Measurements from ENCODE around the gene EP400. TPM values are rescaled to one million over a fixed set of nuclear protein-coding genes. Genes with fewer than 3 reads are reported as not detected.

EP400 gene
- total and polyA plus RNA-seq, 9 of the 15 experiments (the other 6 are each of a cell fraction or from before 2014, with no cell fraction given), result 4.5 to 58.0 (median 7.0) TPM

GRCh38 chr12:132125736-132126135 lies 176.0 kb downstream of the EP400 start:
- Histone ChIP-seq H3K9me1 (ENCODE audit: control insufficient read depth, insufficient read depth, low read length) (no peaks in the 10 kb centered on the region), H4K20me1 (replicated peaks; ENCODE audit: control insufficient read depth, insufficient read depth, low read length) (no peaks in the 10 kb centered on the region), H3K36me3 (ENCODE audit: control insufficient read depth, insufficient read depth, low read length) (peaks cover 82% of the 10 kb centered on the region), H3K27me3 (ENCODE audit: control insufficient read depth in 2 of 2, insufficient read depth in 2 of 2, low read length in 2 of 2) (no peaks in the 10 kb centered on the region), H3K79me2 (ENCODE audit: control insufficient read depth, insufficient read depth, low read length) (no peaks in the 10 kb centered on the region), H3K27ac (ENCODE audit: extremely low read depth, low read depth, low read length) (no peak overlapping the region), H3K9me3 (replicated peaks; ENCODE audit: control insufficient read depth, insufficient read depth, low read depth, low read length) (peaks cover 2% of the 10 kb centered on the region), H3K4me1 (replicated peaks in 1 of 2; ENCODE audit: control insufficient read depth in 2 of 2, insufficient read depth in 2 of 2, low read length in 2 of 2) (no peaks in the 10 kb centered on the region), H3K4me2 (ENCODE audit: insufficient read depth, low read length) (no peak overlapping the region), H2AFZ (ENCODE audit: low read depth, low read length) (no peak overlapping the region), H3K9ac (ENCODE audit: insufficient read depth in 1 of 2, low read depth in 2 of 2, low read length in 2 of 2) (no peak overlapping the region), H3K4me3 (no peak overlapping the region)
- no peak for ATAC-seq
- ChIA-PET CTCF (ENCODE audit: low intra/inter-chr PET ratio) (no interaction called here), POLR2A (no interaction called here)
- BruUV-seq (replicated peaks), result no TSS peak
- intact Hi-C loops (cut with micrococcal nuclease) (no loop called here), in situ Hi-C loops (cut with MboI) (no loop called here)
- WGBS (ENCODE audit: insufficient coverage, low coverage, missing lambda C conversion rate), result 97% methylated on average over 12 of the region's 12 CpGs
- no peak for DNase-seq (ENCODE audit: extremely low read depth in 1 of 4, low spot score in 3 of 4)
- FAIRE-seq, result no peak
- TF ChIP-seq STAG1 (CRISPR knock-in tag; IDR thresholded peaks at IDR 0.05; ENCODE audit: borderline replicate concordance) (no peak), BMI1 (IDR thresholded peaks at IDR 0.05; ENCODE audit: low read length) (no peak), HDAC6 (IDR thresholded peaks at IDR 0.05; ENCODE audit: low read depth, low read length) (no peak), ZNF551 (CRISPR knock-in tag; IDR thresholded peaks at IDR 0.05) (no peak), ZNF324 (CRISPR knock-in tag; IDR thresholded peaks at IDR 0.05) (no peak), ZNF780A (CRISPR knock-in tag; IDR thresholded peaks at IDR 0.05) (no peak), BHLHE40 (IDR thresholded peaks at IDR 0.05; ENCODE audit: low read length) (no peak)

GRCh38 chr12:132127041-132127440 lies 177.3 kb downstream of the EP400 start:
- peaks cover 2% of the 10 kb centered on the region for H3K9me3 ChIP-seq (replicated peaks; ENCODE audit: control insufficient read depth, insufficient read depth, low read depth, low read length)
- FAIRE-seq (no peak), ATAC-seq (no peak), DNase-seq (ENCODE audit: extremely low read depth in 1 of 4, low spot score in 3 of 4) (no peak)
- no peaks in the 10 kb centered on the region for H4K20me1 ChIP-seq (replicated peaks; ENCODE audit: control insufficient read depth, insufficient read depth, low read length)
- ChIA-PET POLR2A (no interaction called here), CTCF (ENCODE audit: low intra/inter-chr PET ratio) (no interaction called here)
- no peak overlapping the region for H3K9ac ChIP-seq (ENCODE audit: insufficient read depth in 1 of 2, low read depth in 2 of 2, low read length in 2 of 2)
- H3K36me3 ChIP-seq (ENCODE audit: control insufficient read depth, insufficient read depth, low read length), result peaks cover 69% of the 10 kb centered on the region
- H3K27ac ChIP-seq (ENCODE audit: extremely low read depth, low read depth, low read length), result no peak overlapping the region
- H3K4me1 ChIP-seq (replicated peaks in 1 of 2; ENCODE audit: control insufficient read depth in 2 of 2, insufficient read depth in 2 of 2, low read length in 2 of 2), result no peaks in the 10 kb centered on the region
- in situ Hi-C loops (cut with MboI) (no loop called here), intact Hi-C loops (cut with micrococcal nuclease) (no loop called here)
- no peaks in the 10 kb centered on the region for H3K79me2 ChIP-seq (ENCODE audit: control insufficient read depth, insufficient read depth, low read length)
- no TSS peak for BruUV-seq (replicated peaks)
- H2AFZ ChIP-seq (ENCODE audit: low read depth, low read length), result no peak overlapping the region
- H3K4me2 ChIP-seq (ENCODE audit: insufficient read depth, low read length), result no peak overlapping the region
- H3K9me1 ChIP-seq (ENCODE audit: control insufficient read depth, insufficient read depth, low read length), result no peaks in the 10 kb centered on the region
- WGBS (ENCODE audit: insufficient coverage, low coverage, missing lambda C conversion rate), result 96% methylated on average over 6 of the region's 8 CpGs
- H3K27me3 ChIP-seq (ENCODE audit: control insufficient read depth in 2 of 2, insufficient read depth in 2 of 2, low read length in 2 of 2), result no peaks in the 10 kb centered on the region
- H3K4me3 ChIP-seq, result no peak overlapping the region
- TF ChIP-seq SMAD3 (CRISPR knock-in tag; conservative IDR thresholded peaks at IDR 0.05) (no peak), HDGF (IDR thresholded peaks at IDR 0.05) (no peak), TARDBP (IDR thresholded peaks at IDR 0.05) (no peak), ZSCAN32 (CRISPR knock-in tag; IDR thresholded peaks at IDR 0.05) (no peak), HNRNPLL (IDR thresholded peaks at IDR 0.05; ENCODE audit: low read depth, low read length, poor library complexity, severe bottlenecking) (no peak), ZFP36 (IDR thresholded peaks at IDR 0.05; ENCODE audit: low read depth, low read length, partially characterized antibody) (no peak), CBX1 (IDR thresholded peaks at IDR 0.05; ENCODE audit: low read depth) (no peak), ZNF644 (tag; IDR thresholded peaks at IDR 0.05; ENCODE audit: low read depth) (no peak), ZKSCAN8 (CRISPR knock-in tag; IDR thresholded peaks at IDR 0.05) (no peak)
- TF ChIP-seq, protein P1, sequence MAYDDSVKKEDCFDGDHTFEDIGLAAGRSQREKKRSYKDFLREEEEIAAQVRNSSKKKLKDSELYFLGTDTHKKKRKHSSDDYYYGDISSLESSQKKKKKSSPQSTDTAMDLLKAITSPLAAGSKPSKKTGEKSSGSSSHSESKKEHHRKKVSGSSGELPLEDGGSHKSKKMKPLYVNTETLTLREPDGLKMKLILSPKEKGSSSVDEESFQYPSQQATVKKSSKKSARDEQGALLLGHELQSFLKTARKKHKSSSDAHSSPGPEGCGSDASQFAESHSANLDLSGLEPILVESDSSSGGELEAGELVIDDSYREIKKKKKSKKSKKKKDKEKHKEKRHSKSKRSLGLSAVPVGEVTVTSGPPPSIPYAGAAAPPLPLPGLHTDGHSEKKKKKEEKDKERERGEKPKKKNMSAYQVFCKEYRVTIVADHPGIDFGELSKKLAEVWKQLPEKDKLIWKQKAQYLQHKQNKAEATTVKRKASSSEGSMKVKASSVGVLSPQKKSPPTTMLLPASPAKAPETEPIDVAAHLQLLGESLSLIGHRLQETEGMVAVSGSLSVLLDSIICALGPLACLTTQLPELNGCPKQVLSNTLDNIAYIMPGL (CRISPR knock-in tag; IDR thresholded peaks at IDR 0.05), result no peak
- TF ChIP-seq, protein P2, sequence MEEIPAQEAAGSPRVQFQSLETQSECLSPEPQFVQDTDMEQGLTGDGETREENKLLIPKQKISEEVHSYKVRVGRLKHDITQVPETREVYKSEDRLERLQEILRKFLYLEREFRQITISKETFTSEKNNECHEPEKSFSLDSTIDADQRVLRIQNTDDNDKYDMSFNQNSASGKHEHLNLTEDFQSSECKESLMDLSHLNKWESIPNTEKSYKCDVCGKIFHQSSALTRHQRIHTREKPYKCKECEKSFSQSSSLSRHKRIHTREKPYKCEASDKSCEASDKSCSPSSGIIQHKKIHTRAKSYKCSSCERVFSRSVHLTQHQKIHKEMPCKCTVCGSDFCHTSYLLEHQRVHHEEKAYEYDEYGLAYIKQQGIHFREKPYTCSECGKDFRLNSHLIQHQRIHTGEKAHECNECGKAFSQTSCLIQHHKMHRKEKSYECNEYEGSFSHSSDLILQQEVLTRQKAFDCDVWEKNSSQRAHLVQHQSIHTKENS (CRISPR knock-in tag; IDR thresholded peaks at IDR 0.05), result no peak
